ACHN (cell line): ENCODE measurements around the gene DSP.
A peak's percentile ranks its signal among the peaks of the same experiment; 100 is the strongest.

Experiments used
- DNase-seq: peaks from one replicate; pipeline ENCODE4 v3.0.0-alpha.2; 2015
- in situ Hi-C: cut with HindIII; loops from 2 replicates; pipeline ENCODE4 v1.10.0; 2017; ENCODE audit warnings: low sequenced_read_pairs, low pct_ligation_motif_present, low pct_unique_long_range_greater_than_20kb

Gene DSP

GRCh38 chr6:7534192-7534591 is 7.3 kb upstream of the DSP start:
- DNase-seq, result no peak
- in situ Hi-C loops, result no loop called here

- peak; percentile 8 for DNase-seq
Measured at GRCh38 chr6:7535498-7535897, 6.0 kb upstream of the DSP start.

GRCh38 chr6:7537565-7538174 is 3.8 kb upstream of the DSP start:
- in situ Hi-C loops, result no loop called here
- no peak for DNase-seq

More at GRCh38 chr6:7535498-7535897, 6.0 kb upstream of the DSP start:
- in situ Hi-C loops, result no loop called here

- DNase-seq, result no peak
- in situ Hi-C loops, result no loop called here
Measured at GRCh38 chr6:7538484-7538883, 3.0 kb upstream of the DSP start.

- no peak for DNase-seq
- in situ Hi-C loops, result no loop called here
Measured at GRCh38 chr6:7540595-7540994, 876 bp upstream of the DSP start.

- DNase-seq, result peak; percentile 21
- in situ Hi-C loops, result no loop called here
Measured at GRCh38 chr6:7542065-7542873, 798 bp downstream of the DSP start.

- DNase-seq, result peak; percentile 60
- in situ Hi-C loops, result no loop called here
Measured at GRCh38 chr6:7542874-7543624, 1.6 kb downstream of the DSP start.

GRCh38 chr6:7543789-7544424 is 2.4 kb downstream of the DSP start:
- no peak for DNase-seq
- in situ Hi-C loops, result no loop called here

GRCh38 chr6:7544597-7544996 is 3.1 kb downstream of the DSP start:
- no peak for DNase-seq
- in situ Hi-C loops, result no loop called here

- DNase-seq, result no peak
- in situ Hi-C loops, result no loop called here
Measured at GRCh38 chr6:7545316-7546019, 4.0 kb downstream of the DSP start.

GRCh38 chr6:7546020-7546369 is 4.5 kb downstream of the DSP start:
- DNase-seq, result no peak
- in situ Hi-C loops, result no loop called here

- in situ Hi-C loops, result no loop called here
- DNase-seq, result no peak
Measured at GRCh38 chr6:7546383-7546782, 4.9 kb downstream of the DSP start.

GRCh38 chr6:7546896-7547295 is 5.4 kb downstream of the DSP start:
- DNase-seq, result no peak
- in situ Hi-C loops, result no loop called here

- in situ Hi-C loops, result no loop called here
- DNase-seq, result no peak
Measured at GRCh38 chr6:7547315-7547714, 5.8 kb downstream of the DSP start.

GRCh38 chr6:7550433-7550801 is 8.9 kb downstream of the DSP start:
- in situ Hi-C loops, result no loop called here
- no peak for DNase-seq

GRCh38 chr6:7554533-7555275 is 13.2 kb downstream of the DSP start:
- in situ Hi-C loops, result no loop called here
- DNase-seq, result no peak

GRCh38 chr6:7555671-7556070 is 14.2 kb downstream of the DSP start:
- in situ Hi-C loops, result no loop called here
- no peak for DNase-seq
